Cortex of kidney (tissue), 1 donor: ENCODE results near the gene NUDCD2.
"Not testable (repeated sequence)": the region's sequence is repeated elsewhere in the genome, so short reads cannot be mapped to it uniquely, and the experiment has no call there.

Source experiments
- DNase-seq: peaks from one replicate; lab custom pipeline; 2025; lab: John Stamatoyannopoulos, UW

NUDCD2 gene

GRCh38 chr5:163467682-163468081 lies 7.8 kb upstream of the NUDCD2 start:
- no peak for DNase-seq

DNA sequence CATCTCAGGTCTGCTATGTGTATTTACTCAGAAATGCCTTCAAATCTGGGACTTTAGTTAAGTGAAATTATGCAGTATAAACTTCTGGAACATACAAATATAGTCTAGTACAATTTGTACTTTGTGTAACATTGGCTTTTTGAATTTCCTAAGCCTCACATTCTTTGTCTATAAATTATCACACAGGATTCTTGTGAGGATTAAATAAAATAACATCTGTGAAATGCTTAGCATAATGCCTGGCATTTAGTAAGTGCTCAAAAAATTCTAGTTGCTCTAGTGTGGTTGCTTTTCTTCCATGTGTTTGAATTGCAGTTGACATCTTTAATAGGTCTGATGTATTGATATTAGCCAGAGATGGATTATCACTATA lies 3.1 kb upstream of the NUDCD2 start:
- no peak for DNase-seq

DNA sequence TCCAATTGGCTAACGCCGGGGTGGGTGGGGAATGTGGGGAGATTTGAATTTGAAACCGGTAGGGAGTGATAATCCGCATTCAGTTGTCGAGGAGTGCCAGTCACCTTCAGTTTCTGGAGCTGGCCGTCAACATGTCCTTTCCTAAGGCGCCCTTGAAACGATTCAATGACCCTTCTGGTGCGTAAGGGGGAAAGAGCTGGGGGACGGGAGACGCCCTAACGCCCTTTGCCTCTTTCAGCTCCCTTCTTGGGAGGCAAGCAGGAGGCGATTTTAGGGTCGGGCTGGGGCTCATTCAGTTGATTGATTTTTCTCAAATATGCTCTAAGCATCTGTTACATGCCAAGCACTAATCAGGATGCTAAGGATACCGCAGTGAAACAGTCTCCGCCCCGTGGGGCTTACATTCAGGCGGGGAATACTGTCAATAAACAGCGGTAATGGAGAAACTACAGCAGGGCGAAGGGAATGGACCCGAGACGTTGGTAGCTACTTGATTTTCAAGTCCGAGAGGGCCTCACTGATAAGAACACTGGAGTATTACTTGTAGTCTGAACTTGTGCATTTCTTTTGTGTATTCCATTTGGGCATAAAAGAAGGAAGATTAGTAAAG lies 765 bp upstream of the NUDCD2 start, which contains the start of gene HMMR:
Gene HMMR, plus strand, starts transcription at position 71 of the 610 bp plus-strand sequence. Its CDS starts 61 bp downstream, at position 132.
- DNase-seq, result no peak

DNA sequence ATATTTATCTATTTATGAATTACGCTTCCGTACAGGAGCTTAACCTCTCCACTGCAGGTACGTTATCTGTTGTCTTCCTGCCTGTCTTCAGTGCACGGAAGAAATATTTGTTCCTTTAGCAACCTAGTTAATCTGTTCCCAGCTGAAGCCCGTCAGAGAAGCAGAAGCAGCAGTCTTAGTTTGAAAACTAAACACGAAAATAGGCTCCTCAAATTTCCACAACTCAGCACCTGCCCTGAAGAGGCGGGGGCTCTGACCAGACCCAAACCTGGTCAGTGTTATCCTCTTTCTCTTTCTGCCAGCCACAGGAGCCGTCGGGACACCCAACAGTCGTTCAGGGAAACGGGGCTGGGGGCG lies 462 bp downstream of the NUDCD2 start:
- DNase-seq, result no peak

DNA sequence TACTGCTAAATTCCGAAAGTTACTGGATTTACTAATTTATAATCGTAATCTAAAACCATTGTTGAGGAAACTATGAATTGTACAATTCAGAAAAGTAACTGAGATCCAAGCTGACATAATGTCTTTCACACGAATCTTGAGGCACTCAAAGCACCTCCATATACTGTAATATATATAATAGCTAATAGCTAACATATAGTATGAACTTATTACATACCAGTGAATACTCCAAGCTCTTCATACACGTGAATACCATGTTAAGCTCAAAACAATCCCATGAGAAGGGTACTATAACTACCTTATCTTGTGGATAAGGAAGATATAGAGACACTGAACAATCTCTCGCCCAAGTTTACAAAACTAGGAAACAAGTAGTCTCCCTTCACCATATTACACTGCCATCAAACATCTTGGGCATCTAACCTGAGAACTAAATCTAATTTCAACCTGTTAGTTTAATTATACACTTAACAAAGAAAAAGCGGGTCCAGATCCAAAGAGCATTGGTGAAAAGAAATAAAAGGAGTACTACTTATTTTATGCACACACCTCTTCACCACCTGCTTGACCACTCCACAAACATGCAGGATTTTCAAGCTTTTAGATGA lies 1.0 kb downstream of the NUDCD2 start:
- DNase-seq, result no peak

- DNase-seq, result no peak
These were observed 3.1 kb downstream of the NUDCD2 start for GRCh38 chr5:163456840-163457239.

GRCh38 chr5:163456029-163456589 lies 3.8 kb downstream of the NUDCD2 start:
- DNase-seq, result no peak

- DNase-seq, result not testable (repeated sequence)
These were observed 4.5 kb downstream of the NUDCD2 start for GRCh38 chr5:163455406-163455805.

DNA sequence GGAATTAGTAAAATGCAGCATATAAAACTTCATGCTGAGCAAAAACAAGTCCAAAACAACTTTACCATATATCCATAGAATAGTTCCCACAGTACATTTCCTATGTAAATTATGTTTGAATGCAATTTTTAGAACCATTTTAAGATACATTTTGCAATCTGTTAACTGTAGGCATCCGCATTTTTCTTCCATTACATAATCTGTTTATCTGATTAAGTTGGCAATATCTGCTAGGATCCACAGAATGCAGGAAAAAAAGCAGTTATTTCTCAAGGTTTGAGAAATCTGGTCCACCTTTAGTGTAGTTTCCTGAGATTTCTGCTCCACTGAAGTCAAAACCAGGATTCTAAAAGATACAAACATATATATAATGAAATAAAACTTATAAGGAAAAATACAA lies 6.2 kb downstream of the NUDCD2 start:
- no peak for DNase-seq

- no peak for DNase-seq
These were observed 8.4 kb downstream of the NUDCD2 start for GRCh38 chr5:163451489-163451888.

- DNase-seq, result no peak
These were observed 11.4 kb downstream of the NUDCD2 start for GRCh38 chr5:163448491-163448890.

- DNase-seq, result no peak
These were observed 12.0 kb downstream of the NUDCD2 start for GRCh38 chr5:163447875-163448274.

- no peak for DNase-seq
These were observed 12.7 kb downstream of the NUDCD2 start for GRCh38 chr5:163447191-163447590.

DNA sequence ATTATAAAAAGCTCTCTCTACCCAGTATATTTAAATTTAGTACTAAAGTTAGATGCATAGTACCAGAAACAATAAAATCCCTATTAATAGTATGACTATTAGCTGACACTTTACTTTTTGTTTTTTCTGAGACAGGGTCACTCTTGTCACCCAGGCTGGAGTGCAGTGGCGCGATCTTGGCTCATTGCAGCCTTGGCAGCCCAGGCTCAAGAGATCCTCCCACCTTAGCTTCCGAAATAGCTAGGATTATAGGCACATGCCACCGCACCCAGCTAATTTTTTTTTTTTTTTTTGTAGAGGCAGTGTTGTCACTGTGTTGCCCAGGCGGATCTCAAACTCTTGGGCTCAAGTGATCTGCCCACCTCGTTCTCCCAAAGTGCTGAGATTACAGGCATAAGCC lies 14.6 kb downstream of the NUDCD2 start:
- DNase-seq, result no peak

DNA sequence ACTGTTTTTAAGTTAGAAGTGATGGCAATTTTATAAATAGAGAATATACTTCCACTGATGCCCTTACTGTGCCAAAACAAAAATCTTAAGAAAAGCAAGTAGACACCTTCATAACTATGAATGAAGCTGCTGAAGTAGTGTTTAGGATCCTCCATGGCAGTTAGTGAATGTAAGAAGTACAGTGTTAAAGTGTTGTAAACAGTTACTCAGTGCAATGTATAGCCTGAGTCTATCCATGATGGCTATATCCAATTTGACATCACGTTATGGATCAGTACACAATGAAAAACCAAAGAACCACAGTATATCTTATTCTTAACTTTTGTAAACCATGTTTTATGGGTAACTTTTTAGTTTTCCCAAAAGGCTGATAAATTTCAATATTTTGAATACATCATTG lies 15.4 kb downstream of the NUDCD2 start:
- no peak for DNase-seq

- no peak for DNase-seq
These were observed 18.9 kb downstream of the NUDCD2 start for GRCh38 chr5:163440954-163441353.

- DNase-seq, result no peak
These were observed 20.8 kb downstream of the NUDCD2 start for GRCh38 chr5:163439092-163439425.

DNA sequence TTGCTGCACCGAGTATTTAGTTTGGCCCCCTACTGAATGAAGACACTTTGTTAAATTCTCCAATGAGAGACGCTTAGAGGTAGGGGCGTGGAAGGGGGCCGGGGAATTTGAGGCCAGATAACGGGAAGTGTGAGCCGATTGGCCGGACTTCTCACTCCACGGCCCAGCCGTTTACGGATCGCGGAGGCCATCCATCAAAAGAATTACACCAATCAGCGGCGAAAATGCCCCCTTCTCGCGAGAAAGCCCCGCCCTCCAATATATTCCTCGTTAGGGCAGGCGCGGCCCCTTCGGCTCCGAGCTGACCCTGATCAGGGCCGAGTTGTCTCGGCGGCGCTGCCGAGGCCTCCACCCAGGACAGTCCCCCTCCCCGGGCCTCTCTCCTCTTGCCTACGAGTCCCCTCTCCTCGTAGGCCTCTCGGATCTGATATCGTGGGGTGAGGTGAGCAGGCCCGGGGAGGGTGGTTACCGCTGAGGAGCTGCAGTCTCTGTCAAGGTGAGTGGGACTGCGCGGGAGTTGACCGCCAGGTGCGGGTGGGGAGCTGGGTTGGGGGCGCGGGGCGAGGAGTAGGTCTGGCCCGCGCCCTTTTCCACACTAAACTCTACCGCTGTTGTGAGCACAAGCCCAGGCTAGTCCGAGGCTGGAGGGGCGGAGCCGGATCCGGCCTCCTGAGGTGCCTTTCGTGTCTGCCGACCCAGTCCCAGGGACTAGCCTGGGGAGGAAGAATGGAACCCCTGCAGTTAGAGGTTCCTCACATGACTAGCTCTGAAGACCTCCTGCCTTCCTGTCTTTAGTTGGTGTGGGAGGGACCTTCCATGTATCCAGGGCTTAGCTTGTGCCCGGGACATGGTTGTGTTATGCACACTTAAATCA lies 22.4 kb downstream of the NUDCD2 start, which contains the start of gene CCNG1:
Gene CCNG1, plus strand, starts transcription at position 287 of the 874 bp plus-strand sequence. CDS start 1,662 bp downstream, outside the sequence.
- DNase-seq, result peak; percentile 22

- DNase-seq, result no peak
These were observed 22.9 kb downstream of the NUDCD2 start for GRCh38 chr5:163437011-163437308.

GRCh38 chr5:163436515-163436914 lies 23.4 kb downstream of the NUDCD2 start:
- DNase-seq, result no peak

- DNase-seq, result no peak
These were observed 25.5 kb downstream of the NUDCD2 start for GRCh38 chr5:163434401-163434866.

GRCh38 chr5:163433271-163433670 lies 26.6 kb downstream of the NUDCD2 start:
- no peak for DNase-seq

GRCh38 chr5:163432544-163432943 lies 27.4 kb downstream of the NUDCD2 start:
- no peak for DNase-seq
